HEK293 (cell line): ENCODE results near the gene SDC1.

Experiments
- KLF9 ChIP-seq: fragments of 450-650 bp; formaldehyde crosslinking; IDR thresholded peaks from 2 replicates; pipeline ENCODE4 v1.5.1; 2016; ENCODE audit warnings: missing biosample characterization, missing genetic modification characterization, low read depth
- MYNN ChIP-seq: fragments of 450-650 bp; formaldehyde crosslinking; IDR thresholded peaks from 2 replicates; pipeline ENCODE4 v1.5.1; 2016; ENCODE audit warnings: missing biosample characterization, missing genetic modification characterization, borderline replicate concordance
- PATZ1 ChIP-seq: fragments of 450-650 bp; formaldehyde crosslinking; IDR thresholded peaks from 2 replicates; pipeline ENCODE4 v1.5.1; 2016; ENCODE audit warnings: missing biosample characterization, missing genetic modification characterization
- ZBTB7A ChIP-seq: fragments of 450-650 bp; formaldehyde crosslinking; IDR thresholded peaks from 2 replicates; pipeline ENCODE4 v1.5.1; 2016; ENCODE audit warnings: low read depth, missing biosample characterization, missing genetic modification characterization
- ZIC2 ChIP-seq: fragments of 450-650 bp; formaldehyde crosslinking; IDR thresholded peaks from 2 replicates; pipeline ENCODE4 v1.5.1; 2016; ENCODE audit warnings: missing biosample characterization, missing genetic modification characterization
- ZNF114 ChIP-seq: fragments of 450-650 bp; formaldehyde crosslinking; IDR thresholded peaks from 2 replicates; pipeline ENCODE4 v1.5.0; 2017; ENCODE audit warnings: missing biosample characterization, missing genetic modification characterization
- ZNF214 ChIP-seq: fragments of 450-650 bp; formaldehyde crosslinking; IDR thresholded peaks from 2 replicates; pipeline ENCODE4 v1.5.1; 2017; ENCODE audit warnings: missing biosample characterization, mild to moderate bottlenecking, missing genetic modification characterization, borderline replicate concordance
- ZNF223 ChIP-seq: fragments of 450-650 bp; formaldehyde crosslinking; IDR thresholded peaks from 2 replicates; pipeline ENCODE4 v1.5.1; 2016; ENCODE audit warnings: missing biosample characterization, missing genetic modification characterization
- ZNF311 ChIP-seq: fragments of 450-650 bp; formaldehyde crosslinking; IDR thresholded peaks from 2 replicates; pipeline ENCODE4 v1.5.1; 2017; ENCODE audit warnings: missing biosample characterization, missing genetic modification characterization, borderline replicate concordance
- ZNF670 ChIP-seq: fragments of 450-650 bp; formaldehyde crosslinking; IDR thresholded peaks from 2 replicates; pipeline ENCODE4 v1.5.1; 2016; ENCODE audit warnings: missing biosample characterization, missing genetic modification characterization, low read depth
- TF ChIP-seq, protein P1 (sequence below): fragments of 450-650 bp; formaldehyde crosslinking; IDR thresholded peaks from 2 replicates; pipeline ENCODE4 v1.5.1; 2016; ENCODE audit warnings: missing biosample characterization, missing genetic modification characterization
- TF ChIP-seq, protein P2 (sequence below): fragments of 450-650 bp; formaldehyde crosslinking; IDR thresholded peaks from 2 replicates; pipeline ENCODE4 v1.5.1; 2016; ENCODE audit warnings: missing biosample characterization, missing genetic modification characterization, low read depth

DNA sequence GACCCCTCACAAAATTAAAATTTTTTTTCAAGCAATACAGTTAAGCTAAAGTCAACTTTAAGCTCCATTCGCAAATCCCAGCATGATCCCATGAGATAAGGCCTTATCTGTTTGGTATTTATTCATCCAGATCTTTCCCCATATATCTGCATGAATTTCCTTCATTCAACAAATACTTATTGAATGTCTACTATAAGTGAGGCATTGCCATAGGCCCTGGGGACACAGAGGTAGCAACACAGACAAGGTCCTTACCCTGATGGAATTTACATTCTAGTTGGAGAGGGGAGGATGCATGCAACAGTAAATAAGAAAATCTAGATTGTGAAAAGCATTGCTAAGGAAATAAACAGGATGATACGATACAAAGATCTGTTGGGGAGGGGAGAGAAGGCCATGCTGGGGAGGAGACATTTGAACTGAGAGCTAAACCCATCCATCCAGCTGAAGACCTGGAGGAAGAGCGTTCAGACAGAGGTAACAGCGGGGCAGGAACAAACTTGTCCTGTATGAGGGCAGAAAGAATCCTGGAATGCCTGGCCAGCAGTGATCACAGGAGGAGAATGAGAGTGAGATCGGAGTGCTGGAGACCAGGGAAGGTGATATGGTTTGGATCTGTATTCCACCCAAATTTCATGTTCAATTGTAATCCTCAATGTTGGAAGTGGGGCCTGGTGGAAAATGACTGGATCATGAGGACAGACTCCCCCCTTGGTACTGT is 71.6 kb downstream of the SDC1 start:
- TF ChIP-seq, protein P1, sequence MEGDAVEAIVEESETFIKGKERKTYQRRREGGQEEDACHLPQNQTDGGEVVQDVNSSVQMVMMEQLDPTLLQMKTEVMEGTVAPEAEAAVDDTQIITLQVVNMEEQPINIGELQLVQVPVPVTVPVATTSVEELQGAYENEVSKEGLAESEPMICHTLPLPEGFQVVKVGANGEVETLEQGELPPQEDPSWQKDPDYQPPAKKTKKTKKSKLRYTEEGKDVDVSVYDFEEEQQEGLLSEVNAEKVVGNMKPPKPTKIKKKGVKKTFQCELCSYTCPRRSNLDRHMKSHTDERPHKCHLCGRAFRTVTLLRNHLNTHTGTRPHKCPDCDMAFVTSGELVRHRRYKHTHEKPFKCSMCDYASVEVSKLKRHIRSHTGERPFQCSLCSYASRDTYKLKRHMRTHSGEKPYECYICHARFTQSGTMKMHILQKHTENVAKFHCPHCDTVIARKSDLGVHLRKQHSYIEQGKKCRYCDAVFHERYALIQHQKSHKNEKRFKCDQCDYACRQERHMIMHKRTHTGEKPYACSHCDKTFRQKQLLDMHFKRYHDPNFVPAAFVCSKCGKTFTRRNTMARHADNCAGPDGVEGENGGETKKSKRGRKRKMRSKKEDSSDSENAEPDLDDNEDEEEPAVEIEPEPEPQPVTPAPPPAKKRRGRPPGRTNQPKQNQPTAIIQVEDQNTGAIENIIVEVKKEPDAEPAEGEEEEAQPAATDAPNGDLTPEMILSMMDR (tag by site-specific recombination), result no peak
- TF ChIP-seq ZNF114 (no peak), ZBTB7A (tag by site-specific recombination) (no peak), ZNF670 (tag by site-specific recombination) (no peak), MYNN (tag by site-specific recombination) (no peak), ZIC2 (no peak), ZNF311 (tag by site-specific recombination) (no peak), ZNF214 (tag by site-specific recombination) (no peak), PATZ1 (tag by site-specific recombination) (no peak), ZNF223 (tag by site-specific recombination) (no peak), KLF9 (tag by site-specific recombination) (no peak)
- TF ChIP-seq, protein P2, sequence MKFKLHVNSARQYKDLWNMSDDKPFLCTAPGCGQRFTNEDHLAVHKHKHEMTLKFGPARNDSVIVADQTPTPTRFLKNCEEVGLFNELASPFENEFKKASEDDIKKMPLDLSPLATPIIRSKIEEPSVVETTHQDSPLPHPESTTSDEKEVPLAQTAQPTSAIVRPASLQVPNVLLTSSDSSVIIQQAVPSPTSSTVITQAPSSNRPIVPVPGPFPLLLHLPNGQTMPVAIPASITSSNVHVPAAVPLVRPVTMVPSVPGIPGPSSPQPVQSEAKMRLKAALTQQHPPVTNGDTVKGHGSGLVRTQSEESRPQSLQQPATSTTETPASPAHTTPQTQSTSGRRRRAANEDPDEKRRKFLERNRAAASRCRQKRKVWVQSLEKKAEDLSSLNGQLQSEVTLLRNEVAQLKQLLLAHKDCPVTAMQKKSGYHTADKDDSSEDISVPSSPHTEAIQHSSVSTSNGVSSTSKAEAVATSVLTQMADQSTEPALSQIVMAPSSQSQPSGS (tag by site-specific recombination), result no peak
